Choroid plexus epithelial cell (primary cell): ENCODE results near the gene PBLD.

Experiments
- DNase-seq: peaks from one replicate; pipeline ENCODE4 v3.0.0-alpha.2; 2010; ENCODE audit warnings: low read depth
- H3K4me3 ChIP-seq: 2 replicates; pipeline ENCODE4 v1.5.1; 2011; ENCODE audit warnings: low read depth, mild to moderate bottlenecking, control low read depth, low read length, moderate library complexity
- TF ChIP-seq, protein P1 (sequence below): conservative IDR thresholded peaks from 2 replicates; pipeline ENCODE4 v1.5.1; 2011; ENCODE audit warnings: low read depth, mild to moderate bottlenecking, control low read depth, inconsistent platforms, low read length, moderate library complexity

PBLD gene

DNA sequence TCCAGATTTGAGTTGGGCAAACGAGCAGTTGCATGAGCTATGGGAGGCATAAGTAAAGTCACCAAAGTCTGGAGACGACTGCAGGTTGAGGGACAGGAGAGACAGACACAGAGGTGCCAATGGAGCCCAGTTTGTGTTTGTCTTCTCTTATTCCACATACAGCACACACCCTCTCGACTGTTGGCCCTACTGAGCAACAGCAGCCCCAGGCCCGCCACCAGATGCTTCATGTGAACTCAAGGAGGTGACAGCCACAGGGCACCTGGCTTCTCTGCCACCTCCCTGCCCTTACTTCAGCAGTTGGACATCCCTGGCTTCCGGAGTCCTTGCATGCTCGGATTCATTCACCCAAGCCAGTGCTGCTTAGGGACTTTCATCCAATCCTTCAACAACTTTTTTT, 94.4 kb downstream of the PBLD start:
- no peak for DNase-seq
- TF ChIP-seq, protein P1, sequence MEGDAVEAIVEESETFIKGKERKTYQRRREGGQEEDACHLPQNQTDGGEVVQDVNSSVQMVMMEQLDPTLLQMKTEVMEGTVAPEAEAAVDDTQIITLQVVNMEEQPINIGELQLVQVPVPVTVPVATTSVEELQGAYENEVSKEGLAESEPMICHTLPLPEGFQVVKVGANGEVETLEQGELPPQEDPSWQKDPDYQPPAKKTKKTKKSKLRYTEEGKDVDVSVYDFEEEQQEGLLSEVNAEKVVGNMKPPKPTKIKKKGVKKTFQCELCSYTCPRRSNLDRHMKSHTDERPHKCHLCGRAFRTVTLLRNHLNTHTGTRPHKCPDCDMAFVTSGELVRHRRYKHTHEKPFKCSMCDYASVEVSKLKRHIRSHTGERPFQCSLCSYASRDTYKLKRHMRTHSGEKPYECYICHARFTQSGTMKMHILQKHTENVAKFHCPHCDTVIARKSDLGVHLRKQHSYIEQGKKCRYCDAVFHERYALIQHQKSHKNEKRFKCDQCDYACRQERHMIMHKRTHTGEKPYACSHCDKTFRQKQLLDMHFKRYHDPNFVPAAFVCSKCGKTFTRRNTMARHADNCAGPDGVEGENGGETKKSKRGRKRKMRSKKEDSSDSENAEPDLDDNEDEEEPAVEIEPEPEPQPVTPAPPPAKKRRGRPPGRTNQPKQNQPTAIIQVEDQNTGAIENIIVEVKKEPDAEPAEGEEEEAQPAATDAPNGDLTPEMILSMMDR = no peak
- H3K4me3 ChIP-seq = no peak overlapping the region

DNA sequence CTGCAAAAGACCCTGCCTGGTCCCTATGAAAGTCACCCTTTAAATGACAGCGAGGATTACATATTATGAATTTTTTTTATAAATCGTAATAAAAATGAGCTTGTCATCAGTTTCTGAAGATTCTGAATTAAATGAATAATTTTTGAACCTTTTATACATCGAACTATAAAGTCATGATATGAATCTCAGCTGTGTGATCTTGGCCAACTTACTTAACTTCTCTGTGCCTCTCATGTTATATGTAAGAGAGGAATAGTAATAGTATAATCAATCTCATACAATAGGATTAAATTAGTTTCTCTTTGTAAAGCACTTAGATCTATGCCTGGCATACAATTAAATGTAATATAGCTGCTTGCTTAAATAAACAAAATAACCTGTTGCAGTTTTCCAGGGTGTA, 95.6 kb downstream of the PBLD start:
- H3K4me3 ChIP-seq = no peak overlapping the region
- TF ChIP-seq, protein P1 = no peak
- no peak for DNase-seq

DNA sequence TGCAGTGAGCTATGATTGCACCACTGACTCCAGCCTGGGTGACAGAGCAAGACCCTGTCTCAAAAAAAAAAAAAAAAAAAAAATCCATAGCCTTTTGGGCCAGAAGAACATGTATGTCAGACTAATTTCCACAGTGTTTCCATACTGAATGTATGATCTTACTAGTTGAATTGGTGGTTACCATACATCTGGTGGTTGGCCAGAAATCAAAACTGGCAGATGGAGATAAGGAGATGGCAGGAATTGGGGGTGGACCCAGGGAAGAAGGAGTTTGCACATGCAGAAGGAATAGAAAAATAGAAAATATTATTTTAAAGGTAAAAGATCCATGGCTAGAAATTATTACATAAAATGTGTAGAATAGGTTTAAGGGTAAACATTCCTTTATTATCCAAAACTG, 97.1 kb downstream of the PBLD start:
- TF ChIP-seq, protein P1 = no peak
- H3K4me3 ChIP-seq = no peak overlapping the region
- no peak for DNase-seq

DNA sequence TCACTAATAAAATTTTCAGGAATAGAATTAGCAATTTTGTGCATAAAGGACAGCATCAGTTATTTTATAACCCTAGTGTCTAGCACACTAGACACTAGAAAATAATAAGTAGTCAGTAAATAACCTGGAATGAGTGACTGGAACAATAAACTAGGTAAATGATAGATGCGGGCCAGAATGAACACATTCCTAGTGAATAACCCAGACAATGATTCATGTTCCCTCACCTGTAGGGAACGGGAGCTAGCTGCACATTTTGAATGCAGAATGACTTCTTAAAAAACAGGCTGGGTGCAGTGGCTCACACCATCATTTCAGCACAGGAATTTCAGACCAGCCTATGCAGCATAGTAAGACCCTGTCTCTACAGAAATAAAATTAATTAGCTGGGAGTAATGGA, 97.6 kb downstream of the PBLD start:
- TF ChIP-seq, protein P1 = no peak
- no peak for DNase-seq
- H3K4me3 ChIP-seq = no peak overlapping the region

DNA sequence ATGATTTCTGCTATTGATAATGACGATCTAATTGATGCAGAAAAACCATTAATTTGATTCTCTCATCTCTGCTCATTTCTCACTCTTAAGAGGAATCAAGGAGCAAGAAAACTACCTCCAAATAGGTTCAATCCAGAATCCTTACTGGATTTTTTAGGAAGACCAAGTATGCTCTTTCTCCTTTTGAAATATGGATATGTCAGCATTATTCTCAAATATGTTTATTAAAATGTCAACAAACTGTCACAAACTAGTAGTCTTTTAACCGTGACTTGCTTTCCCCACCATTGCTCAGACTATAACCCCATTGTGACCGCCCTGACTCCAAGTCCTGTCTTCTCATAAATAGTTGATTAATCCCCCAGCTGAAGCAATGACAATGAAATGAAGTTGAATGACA, 99.7 kb downstream of the PBLD start:
- no peak for DNase-seq
- TF ChIP-seq, protein P1 = no peak
- no peak overlapping the region for H3K4me3 ChIP-seq
